ENCODE results near the gene EXOG.

GRCh38 chr3:38563070-38563885 lies 67.1 kb downstream of the EXOG start:
- no peak for TF ChIP-seq SP1 (IDR thresholded peaks at IDR 0.05)
- TF ChIP-seq FOXA1 (IDR thresholded peaks at IDR 0.05): no peak
- no peak for TF ChIP-seq ELF4 (IDR thresholded peaks at IDR 0.05)
- TF ChIP-seq NFRKB (IDR thresholded peaks at IDR 0.05): no peak
- TF ChIP-seq SUZ12 (IDR thresholded peaks at IDR 0.05): no peak
- TF ChIP-seq TARDBP (IDR thresholded peaks at IDR 0.05): no peak
- no peak for TF ChIP-seq ARNT (IDR thresholded peaks at IDR 0.05)
- no peak for TF ChIP-seq L3MBTL2 (conservative IDR thresholded peaks at IDR 0.05)
- no peak for TF ChIP-seq PKNOX1 (IDR thresholded peaks at IDR 0.05)
- TF ChIP-seq FOXM1 (IDR thresholded peaks at IDR 0.05; ENCODE audit: borderline replicate concordance): no peak
- TF ChIP-seq FOXK2 (IDR thresholded peaks at IDR 0.05): no peak
- TF ChIP-seq HDGF (IDR thresholded peaks at IDR 0.05; ENCODE audit: borderline replicate concordance): no peak
- no peak for TF ChIP-seq LEF1 (IDR thresholded peaks at IDR 0.05; ENCODE audit: borderline replicate concordance)
- no peak for TF ChIP-seq BHLHE40 (IDR thresholded peaks at IDR 0.05; ENCODE audit: borderline replicate concordance)
